GM18907 (cell line): ENCODE results near the gene CALB2.
"Not testable (repeated sequence)": the region's sequence is repeated elsewhere in the genome, so short reads cannot be mapped to it uniquely, and the experiment has no call there.

Experiments
- ATAC-seq: cut with Tn5 transposase; IDR thresholded peaks from one replicate; pipeline ENCODE4 v1.9.1; 2021; ENCODE audit warnings: mild to moderate bottlenecking, moderate library complexity; ENCODE audit not compliant: unreplicated experiment

Gene CALB2

GRCh38 chr16:71358464-71358998, at the start of gene CALB2:
CALB2 (plus strand) TSS chr16:71358723; CDS start chr16:71358793, 70 bp downstream.
- ATAC-seq = peak; percentile 90

DNA sequence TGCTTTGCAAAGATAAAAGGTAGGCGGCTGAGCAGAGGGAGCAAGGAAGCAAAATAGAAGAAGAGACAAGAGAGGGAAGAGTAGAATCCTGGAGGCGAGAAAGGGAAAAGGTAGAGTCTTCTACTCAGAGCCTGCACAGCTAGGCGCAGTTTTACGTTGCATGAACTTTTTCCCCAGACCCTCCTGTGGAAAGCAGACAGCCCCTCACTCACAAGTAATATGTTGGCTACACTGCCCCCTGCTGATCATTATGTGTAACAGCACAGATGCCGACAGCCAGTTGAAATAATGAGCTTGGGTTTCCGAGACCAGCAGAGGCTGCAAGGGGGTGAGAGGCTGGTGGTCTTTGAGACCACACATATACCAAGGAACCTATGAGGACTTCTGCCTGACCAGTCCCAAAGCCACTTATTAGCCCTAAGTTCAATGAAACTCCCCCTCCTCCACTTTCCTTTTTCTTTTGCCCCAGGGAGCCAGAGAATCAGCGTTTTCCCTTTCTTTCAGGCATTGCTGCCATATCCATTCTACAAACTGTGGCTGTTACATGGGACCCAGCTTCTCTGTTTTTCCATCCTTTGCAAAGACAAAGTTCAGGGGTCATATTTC, 46.9 kb upstream of the CALB2 start:
- ATAC-seq = no peak

DNA sequence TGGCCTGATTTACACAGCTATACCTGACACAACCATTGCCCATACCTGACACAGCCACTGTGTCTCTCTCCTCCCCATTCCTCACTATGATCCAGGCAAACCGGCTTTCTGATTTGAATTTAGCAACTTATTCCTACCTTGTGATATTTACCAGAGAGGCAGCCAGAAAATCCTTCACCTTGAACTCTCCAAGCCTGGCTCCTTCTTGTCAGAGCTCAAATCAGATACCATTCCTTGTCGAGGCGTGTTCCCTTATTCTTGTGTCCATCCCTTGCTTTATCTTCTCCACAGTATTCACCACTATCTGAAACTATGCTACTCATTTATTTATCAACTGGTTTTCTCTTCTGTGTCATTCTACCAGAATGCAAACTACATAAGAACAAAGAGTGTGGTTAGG, 44.9 kb upstream of the CALB2 start:
- ATAC-seq = not testable (repeated sequence)

DNA sequence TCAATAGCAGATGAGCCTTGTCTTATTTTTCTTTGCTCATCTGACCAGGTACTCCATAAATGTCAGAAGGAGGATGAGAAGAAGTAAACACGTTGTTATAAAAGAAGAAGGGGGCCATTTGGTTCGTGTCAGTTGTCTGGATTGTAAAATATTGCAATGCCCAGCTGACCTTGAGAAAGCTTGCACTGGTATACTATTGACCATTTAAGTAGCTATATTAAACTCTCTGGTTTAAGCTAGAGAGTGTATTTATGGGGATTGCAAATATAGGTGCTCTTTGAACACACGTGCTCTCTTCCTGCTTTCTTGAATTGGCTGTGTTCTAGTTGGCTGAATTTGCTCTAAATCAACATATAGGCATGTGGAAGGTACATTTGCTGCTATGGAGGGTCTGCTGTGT, 43.3 kb upstream of the CALB2 start:
- ATAC-seq = no peak

- ATAC-seq = no peak
Observed at GRCh38 chr16:71319999-71320398, 38.5 kb upstream of the CALB2 start.

- no peak for ATAC-seq
Observed at GRCh38 chr16:71327720-71328119, 30.8 kb upstream of the CALB2 start.

DNA sequence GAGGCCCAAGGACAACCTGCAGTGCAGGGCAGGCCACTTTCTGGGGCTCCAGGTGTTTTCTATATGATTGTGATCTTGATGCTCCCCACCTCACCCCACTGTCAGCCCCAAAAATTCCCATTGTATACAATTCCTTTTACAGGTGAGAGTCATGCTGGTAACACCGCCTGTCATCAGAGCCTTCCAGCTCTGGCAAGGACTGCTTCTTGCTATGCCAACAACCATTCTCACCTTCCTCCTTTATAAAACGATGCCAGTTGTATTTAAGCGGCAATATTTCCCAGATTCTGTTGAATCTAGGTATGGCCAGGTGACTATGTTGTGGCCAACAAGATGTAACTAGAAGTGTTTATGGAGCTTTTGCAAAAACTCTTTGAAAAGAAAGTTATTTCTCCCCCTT, 30.4 kb upstream of the CALB2 start:
- ATAC-seq = no peak

GRCh38 chr16:71337631-71338030, 20.9 kb upstream of the CALB2 start:
- no peak for ATAC-seq

DNA sequence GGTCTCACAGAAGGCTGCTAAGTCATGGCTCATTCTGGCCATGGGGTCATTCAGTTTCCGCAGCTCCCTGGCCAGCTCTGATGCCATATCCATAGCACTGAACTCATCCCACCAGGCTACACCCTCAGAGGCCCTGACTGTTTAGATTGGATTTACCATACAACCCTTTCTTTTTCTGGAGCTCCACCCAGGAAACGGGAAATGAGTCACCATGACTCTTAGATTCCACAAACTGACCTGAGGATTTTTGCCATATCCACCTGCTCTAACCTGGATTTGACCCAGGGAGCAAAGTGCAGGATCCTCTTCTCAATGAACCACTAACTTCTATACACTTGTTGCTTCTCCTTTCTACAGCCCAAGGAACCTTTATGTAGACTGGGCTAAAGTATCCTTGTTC, 20.3 kb upstream of the CALB2 start:
- no peak for ATAC-seq

- ATAC-seq = no peak
Observed at GRCh38 chr16:71338632-71339031, 19.9 kb upstream of the CALB2 start.

- ATAC-seq = no peak
Observed at GRCh38 chr16:71339236-71340171, 19.0 kb upstream of the CALB2 start.

- no peak for ATAC-seq
Observed at GRCh38 chr16:71340406-71340805, 18.1 kb upstream of the CALB2 start.

DNA sequence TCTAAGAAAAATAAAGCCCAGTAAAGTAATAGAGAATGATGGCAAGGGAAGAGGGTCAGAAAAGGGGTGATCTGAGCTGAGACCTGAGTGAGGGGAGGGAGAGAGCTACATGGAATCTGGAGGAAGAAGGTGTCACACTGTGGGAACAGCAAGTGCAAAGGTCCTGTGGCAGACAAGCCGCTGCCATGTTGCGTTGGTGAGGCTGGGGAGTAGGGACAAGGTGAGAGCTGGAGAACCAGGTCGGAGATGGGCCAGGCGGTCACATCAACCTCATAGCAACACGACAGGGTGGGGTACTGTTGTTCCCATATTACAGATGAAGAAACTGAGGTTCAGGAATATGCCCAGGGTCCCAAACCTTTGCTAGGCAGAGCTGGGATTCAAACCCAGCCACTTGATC, 16.6 kb upstream of the CALB2 start:
- no peak for ATAC-seq

DNA sequence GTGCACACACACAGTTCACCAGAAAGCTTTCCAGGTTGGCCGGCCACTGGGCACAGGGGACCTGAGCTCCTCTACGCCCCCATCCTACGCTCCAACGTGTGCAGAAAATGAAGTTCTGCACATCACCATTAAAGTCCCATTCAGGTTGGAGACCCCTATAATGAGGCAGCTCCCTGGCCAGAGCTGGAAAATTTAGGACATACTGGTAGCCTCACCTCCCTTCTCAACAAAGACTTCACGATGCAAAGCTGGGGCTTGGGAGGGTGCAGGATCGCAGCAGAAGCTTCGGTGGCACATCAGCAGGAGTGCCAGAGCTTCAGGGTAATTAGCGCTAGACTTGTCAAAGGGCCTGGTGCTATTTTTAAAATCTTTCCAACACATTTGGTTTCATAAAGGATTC, 15.4 kb upstream of the CALB2 start:
- no peak for ATAC-seq

DNA sequence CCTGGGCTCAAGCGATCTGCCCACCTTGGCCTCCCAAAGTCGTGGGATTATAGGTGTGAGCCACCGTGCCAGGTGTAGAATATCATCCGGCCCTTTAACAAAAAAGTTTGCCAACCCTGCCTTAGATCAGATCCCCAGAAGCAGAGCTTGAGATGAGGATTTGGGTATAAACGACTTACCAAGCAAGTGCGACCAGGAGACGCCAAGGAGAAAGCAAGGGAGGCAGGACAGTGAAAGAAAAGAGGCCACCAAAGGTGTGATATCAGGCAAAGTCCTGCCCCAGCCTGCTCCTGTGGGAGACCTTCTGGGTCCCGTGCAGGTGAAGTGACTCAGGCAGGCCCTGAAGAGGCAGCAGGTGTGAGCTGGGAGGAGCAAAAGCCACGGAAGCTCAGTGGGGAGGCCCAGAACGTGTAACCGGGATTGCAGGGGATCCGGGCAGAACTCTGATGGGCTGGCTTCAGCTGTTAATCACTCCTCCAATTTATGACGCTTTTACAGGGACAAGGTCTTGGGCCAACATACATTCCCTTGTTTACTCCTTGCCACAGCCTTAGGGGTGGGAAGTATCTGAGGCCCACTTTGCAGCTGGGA, 14.1 kb upstream of the CALB2 start:
- no peak for ATAC-seq

DNA sequence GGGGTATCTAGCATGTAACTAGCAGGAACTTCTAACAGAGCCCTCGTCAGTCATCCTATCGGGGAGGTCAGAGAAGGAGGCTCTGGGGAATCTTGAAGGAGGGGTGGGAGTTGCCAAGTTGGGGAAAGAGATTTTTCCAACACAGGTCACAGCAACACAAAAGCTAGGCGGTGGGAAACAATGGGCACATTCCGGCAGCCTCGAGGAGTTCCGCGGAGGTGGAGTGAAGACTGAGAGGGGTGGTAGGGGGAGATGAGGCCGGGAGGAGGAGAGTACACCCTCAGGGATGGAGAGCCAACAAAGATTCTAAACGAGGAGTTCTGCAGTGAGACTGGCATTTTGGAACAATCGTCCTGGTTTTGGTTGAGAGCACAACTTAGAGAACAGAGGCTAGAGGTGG, 13.5 kb upstream of the CALB2 start:
- no peak for ATAC-seq

DNA sequence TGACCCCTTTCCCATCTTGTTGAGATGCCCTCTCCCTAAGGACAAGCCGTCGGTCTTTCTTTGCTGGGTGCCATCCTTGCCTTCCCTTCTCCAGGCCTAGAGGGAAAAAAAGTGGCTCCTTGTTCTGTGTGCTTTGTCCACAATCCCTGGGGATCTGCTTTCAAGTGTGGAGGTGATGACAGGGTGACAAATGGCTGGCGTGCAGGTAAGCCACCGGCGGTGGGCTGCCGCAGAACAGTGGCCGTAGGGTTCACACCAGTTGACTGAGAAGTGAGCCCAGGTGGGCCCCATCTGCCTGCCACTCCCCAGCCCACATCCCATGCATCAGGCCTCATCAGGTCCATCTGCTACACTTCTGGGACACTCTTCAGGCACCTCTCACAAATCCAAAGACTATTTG, 11.4 kb upstream of the CALB2 start:
- ATAC-seq = no peak

DNA sequence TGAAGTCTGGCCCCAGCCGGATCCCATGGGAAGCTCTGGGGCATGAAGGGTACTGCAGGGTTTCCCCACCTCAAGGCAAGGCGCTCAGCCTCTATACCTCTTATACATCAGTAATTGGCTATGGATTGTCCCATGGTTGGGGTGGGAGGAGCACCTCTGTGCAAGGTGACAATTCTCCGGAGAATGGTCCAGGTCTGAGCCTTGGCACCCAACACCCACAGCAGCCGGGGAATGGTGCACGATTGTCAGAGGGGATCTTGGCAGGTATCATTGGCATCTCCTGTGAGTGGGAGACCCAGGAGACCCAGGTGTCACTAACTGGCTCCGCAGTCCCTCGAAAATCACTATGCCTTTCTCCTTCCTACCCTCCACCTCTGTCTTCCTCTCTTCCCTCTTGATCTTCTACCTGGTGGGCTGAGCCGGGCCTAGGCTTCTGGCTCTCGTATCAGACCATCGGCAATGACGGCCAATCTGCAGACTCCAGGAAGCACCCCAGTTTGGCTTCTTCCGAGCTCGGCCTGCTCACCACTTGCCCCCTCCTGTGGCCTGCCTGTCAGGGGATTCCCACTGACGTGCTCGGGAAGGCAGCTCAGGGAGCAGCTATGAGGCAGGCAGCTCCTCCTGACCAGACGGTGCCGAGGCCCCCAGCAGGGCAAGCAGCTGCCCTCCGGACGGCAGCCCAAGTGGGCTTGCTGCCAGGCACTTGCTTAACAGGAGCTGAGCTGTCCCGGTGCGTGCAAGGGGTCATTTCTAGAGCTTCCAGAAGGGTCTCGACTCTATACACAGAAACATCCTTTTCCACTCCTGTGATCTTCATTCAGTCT, 10.0 kb upstream of the CALB2 start:
- no peak for ATAC-seq

- no peak for ATAC-seq
Observed at GRCh38 chr16:71350821-71351557, 7.5 kb upstream of the CALB2 start.

GRCh38 chr16:71351558-71351901, 7.0 kb upstream of the CALB2 start:
- ATAC-seq = no peak
